Midbrain (tissue), 1 donor: ENCODE measurements around the gene ATP8B2.
A peak's percentile ranks its signal among the peaks of the same experiment; 100 is the strongest.
"Not testable (repeated sequence)": the region's sequence is repeated elsewhere in the genome, so short reads cannot be mapped to it uniquely, and the experiment has no call there.

Experiments
- DNase-seq: peaks from one replicate; lab custom pipeline; 2025; lab: John Stamatoyannopoulos, UW

The ATP8B2 gene, protein sequence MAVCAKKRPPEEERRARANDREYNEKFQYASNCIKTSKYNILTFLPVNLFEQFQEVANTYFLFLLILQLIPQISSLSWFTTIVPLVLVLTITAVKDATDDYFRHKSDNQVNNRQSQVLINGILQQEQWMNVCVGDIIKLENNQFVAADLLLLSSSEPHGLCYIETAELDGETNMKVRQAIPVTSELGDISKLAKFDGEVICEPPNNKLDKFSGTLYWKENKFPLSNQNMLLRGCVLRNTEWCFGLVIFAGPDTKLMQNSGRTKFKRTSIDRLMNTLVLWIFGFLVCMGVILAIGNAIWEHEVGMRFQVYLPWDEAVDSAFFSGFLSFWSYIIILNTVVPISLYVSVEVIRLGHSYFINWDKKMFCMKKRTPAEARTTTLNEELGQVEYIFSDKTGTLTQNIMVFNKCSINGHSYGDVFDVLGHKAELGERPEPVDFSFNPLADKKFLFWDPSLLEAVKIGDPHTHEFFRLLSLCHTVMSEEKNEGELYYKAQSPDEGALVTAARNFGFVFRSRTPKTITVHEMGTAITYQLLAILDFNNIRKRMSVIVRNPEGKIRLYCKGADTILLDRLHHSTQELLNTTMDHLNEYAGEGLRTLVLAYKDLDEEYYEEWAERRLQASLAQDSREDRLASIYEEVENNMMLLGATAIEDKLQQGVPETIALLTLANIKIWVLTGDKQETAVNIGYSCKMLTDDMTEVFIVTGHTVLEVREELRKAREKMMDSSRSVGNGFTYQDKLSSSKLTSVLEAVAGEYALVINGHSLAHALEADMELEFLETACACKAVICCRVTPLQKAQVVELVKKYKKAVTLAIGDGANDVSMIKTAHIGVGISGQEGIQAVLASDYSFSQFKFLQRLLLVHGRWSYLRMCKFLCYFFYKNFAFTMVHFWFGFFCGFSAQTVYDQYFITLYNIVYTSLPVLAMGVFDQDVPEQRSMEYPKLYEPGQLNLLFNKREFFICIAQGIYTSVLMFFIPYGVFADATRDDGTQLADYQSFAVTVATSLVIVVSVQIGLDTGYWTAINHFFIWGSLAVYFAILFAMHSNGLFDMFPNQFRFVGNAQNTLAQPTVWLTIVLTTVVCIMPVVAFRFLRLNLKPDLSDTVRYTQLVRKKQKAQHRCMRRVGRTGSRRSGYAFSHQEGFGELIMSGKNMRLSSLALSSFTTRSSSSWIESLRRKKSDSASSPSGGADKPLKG

DNA sequence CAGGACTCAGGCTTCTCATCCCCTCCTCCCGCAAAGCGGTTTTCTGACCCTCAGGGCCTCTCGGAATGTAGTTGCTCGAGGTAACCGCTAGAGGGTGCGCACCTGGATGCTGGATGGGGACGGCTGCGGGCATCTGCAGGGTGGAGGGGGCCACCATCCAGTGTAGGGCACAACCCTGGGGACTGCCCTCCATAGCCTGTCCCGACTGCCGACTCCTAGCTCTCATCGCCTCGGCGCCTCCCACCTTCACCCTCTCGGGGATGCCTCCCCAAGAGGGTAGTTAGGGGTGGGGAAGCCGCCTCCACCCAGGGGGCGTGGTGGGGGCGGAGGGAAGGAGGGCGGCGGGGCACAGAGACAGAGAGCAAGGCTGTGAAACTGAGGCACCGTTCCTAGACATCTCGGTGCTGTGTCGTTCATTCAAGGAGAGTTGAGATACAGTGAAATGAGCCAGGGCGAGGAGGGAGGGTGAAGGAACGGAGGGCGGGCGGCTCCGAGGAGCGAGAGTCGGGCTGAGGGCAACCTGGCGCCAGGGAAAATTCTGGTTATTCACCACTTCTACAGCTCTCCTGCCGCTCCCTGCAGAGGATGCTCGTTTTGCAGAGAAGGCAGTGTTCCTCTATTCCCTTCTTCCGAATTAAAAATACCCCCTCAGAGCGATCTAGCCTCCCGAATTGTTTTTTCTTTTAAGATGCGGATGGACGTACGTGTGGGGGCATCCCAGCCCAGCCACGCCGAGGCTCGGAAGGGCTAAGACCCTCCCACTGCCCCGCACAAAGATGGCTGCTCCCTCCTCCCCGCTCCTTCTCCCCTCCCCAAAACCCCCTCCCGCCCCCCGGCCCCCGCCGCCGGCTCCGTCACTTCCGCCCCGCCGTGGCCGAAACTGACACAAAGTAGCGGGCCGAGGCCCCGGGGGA lies at the start of gene ATP8B2:
ATP8B2 (plus strand) TSS at position 857 of the 914 bp plus-strand sequence. CDS start 2,617 bp downstream, outside the sequence.
- DNase-seq, result peak; percentile 67

DNA sequence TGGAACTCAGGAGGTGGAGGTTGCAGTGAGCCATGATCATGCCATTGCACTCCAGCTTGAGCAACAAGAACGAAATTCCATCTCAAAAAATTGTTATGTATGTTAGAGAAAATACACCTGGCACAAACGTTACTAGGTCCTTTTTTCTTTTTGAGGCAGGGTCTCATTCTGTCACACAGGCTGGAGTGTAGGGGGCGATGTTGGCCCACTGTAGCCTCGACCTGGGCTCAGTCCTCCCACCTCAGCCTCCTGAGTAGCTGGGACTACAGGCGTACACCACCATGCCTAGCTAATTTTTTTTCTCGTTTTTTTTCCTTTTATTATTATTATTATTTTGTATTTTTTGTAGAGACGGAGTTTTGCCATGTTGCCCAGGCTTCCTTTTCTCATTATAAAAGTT lies 48.5 kb upstream of the ATP8B2 start:
- no peak for DNase-seq

DNA sequence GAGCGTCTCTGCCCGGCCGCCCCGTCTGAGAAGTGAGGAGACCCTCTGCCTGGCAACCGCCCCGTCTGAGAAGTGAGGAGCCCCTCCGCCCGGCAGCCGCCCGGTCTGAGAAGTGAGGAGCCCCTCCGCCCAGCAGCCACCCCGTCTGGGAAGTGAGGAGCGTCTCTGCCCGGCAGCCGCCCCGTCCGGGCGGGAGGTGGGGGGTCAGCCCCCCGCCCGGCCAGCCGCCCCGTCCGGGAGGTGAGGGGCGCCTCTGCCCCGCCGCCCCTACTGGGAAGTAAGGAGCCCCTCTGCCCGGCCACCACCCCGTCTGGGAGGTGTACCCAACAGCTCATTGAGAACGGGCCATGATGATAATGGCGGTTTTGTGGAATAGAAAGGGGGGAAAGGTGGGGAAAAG lies 37.7 kb upstream of the ATP8B2 start:
- DNase-seq, result not testable (repeated sequence)

DNA sequence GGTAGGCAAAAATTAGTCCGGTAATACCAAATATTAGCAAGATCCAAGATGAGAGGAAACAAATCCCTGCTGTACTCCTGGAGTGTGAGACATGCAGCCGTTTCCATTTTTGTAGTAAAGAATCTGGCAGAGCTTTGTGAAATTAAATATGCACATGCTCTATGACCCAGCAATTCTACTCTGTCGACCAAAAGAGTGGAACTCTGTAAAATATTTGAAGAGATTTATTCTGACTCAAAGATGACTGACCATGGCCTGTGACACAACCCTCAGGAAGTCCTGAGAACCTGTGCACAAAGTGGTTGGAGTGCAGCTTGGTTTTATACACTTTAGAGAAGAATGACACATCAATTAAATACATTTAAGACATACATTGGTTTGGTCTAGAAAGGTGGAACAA lies 36.7 kb upstream of the ATP8B2 start:
- no peak for DNase-seq

DNA sequence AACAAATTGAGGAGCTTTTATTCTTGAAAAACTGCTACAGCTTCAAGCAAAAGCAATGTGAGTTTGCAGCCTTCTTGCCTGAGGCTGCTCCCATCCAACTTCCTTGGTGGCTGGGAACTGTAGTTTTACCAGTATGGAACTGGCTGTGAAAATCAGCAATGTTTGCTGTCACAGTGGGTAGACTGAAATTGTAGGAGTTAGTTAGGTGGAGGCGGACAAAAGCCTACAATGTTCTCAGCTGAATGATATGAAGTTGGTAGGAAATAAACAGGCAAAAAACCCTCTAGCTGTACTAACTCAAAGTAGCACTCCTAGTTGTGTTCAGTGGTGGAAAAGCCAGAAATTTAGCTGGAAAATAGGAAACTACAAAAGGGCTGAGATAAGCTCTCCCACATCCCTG lies 34.4 kb upstream of the ATP8B2 start:
- no peak for DNase-seq

DNA sequence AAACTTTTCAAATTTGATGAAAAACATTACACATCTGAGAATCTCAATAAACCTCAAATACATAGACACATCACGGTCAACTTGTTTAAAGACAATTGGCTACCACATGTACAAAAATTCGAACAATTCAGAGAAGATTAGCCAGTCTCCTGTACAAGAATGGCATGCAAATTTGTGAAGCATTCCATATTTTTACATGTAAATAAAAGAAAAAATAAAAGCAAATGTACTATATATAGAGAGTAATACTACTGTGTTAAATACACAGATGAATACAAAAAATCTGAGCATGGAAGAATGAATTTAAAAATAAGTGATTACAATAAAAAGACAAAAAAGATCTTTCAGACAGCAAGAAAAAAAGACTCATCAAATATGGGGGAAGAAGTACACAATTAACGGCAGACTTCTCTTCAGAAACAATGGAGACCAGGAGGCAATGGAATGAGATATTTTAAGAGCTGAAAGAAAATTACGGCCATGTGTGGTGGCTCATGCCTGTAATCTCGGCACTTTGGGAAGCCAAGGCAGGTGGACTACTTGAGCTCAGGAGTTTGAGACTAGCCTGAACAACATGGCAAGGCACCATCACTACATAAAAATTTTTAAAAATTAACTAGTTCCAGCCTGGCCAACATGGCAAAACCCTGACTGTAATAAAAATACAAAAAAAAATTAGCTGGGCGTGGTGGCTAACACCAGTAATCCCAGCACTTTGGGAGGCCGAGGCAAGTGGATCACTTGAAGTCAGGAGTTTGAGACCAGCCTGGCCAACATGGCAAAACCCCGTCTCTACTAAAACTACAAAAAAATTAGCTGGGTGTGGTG lies 29.7 kb upstream of the ATP8B2 start:
- DNase-seq, result no peak

DNA sequence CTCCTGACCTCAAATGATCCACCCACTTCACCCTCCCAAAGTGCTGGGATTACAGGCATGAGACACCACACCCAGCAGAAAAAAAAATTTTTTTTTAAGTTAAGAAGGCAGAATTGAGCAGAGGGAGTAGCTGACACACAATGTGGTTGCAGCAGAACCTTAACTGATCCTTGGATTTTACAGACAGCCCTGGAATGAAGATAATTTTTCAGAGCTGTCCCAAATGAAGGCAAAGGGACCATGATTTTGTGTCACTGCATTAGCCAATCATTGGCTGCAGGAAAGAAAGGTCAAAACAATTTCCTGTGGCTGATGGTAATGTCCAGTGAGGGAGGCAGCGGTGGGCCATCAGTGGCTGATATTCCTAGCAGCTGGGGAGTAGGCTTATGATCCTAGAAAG lies 23.7 kb upstream of the ATP8B2 start:
- DNase-seq, result no peak

DNA sequence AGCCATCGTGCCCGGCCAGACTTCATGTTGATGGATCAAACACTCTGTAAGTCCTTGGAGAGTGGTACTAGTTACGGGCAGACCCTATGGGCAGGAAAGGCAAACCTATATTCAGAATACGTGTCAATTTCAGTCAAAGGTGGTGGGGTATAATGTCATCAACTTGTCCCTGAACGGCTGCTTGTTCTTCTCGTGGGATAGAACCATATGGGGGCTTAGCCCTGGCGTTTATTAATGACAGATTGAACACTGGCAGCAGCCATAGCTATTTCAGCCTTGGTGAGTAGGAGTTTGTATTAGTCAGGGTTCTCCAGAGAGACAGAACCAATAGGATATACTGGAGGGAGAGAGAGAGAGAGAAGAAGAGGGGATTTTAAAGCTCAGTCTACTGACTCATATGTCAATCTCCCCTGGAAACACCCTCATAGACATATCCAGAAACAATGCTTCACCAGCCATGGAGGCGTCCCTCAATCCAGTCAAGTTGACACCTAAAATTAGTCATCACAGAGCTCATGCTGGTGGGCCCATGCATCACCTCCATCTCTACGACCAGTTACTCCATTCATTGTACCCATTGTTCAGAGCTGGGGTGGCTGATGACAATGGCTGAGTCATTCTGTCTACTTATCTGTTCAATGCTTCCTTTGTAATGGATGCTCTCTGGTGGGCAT lies 20.5 kb upstream of the ATP8B2 start:
- no peak for DNase-seq

DNA sequence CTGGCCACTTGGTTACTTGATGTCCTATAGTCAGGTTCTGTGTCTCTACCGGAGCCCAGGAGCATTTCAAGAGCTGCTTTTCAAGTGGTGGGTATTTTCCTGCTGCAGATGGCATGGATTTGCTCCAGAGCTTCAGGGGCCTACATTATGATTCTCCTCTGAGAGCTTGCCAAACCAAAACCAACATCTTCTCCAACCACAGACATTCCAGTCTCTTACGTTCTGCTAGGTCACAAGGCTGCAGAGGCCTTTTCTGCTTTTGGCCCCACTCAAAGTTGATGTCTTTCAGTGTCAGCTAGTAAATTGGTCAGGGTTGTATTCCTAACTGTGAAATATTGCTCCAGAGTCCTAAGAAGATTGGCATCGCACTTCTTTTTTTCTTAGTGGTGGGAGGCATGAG lies 19.2 kb upstream of the ATP8B2 start:
- DNase-seq, result no peak

DNA sequence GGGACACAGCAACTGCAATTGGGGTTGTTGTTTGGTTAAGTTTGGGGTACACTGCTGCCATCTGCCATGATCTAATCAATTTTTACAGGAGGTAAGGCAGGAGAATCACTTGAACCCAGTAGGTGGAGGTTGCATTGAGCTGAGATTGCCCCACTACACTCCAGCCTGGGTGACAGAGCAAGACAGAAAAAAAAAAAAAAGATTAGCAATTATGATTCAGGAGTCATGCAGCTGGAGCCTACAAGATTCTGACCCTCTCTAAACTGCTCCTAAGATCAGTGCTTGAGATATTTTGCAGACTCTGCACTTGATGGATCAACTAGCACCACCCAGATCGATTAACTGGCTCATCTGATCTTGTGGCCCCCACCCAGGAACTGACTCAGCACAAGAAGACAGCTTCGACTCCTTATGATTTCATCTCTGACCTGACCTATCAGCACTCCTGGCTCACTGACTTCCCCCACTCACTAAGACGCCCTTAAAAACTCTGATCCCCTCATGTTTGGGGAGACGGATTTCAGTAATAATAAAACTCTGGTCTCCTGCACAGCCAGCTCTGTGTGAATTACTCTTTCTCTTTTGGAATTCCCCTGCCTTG lies 17.6 kb upstream of the ATP8B2 start:
- DNase-seq, result not testable (repeated sequence)

DNA sequence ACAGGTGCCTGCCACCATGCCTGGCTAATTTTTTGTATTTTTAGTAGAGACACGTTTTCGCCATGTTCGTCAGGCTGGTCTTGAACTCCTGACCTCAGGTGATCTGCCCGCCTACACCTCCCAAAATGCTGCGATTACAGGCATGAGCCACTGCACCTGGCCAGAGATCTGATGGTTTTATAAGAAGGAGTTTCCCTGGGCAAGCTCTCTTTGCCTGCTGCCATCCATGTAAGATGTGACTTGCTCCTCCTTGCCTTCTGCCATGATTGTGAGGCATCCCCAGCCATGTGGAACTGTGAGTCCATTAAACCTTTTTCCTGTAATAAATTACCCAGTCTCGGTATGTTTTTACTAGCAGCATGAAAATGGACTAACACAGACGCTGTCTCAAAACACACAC lies 16.2 kb upstream of the ATP8B2 start:
- DNase-seq, result not testable (repeated sequence)

DNA sequence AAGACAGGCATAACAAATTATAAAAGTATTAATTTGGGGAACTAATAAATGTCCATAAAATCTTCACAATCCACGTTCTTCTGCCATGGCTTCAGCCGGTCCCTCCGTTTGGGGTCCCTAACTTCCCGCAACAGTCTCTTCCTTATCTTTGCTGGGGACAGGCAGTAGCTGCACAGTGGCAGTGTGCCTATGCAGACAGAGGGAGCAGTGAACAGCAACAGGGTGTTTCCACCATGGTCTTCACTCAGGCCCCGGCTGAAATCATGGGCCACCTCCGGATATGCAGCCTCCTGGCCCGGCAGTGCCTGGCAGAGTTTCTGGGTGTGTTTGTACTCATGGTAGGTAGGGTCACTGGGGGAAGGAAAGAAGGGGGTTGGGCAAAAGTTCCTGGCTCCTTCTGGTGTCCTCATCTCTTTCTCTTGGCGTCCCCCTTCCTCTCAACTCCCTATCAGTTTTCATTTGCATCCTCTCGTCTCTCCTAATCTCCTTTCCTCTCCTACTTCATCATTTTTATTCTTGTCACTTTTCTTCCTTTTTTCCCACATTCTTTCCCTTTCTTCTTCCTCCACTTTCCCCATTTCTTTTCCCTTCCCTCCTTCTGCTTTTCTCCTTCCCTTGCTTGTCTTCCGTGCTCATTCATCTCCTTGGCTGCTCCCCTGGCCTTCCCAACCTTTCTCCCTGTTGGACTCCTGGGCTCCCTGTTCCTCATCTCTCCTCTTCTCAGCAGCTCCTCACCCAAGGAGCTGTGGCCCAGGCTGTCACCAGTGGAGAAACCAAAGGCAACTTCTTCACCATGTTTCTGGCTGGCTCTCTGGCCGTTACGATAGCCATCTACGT lies 12.9 kb upstream of the ATP8B2 start:
- DNase-seq, result not testable (repeated sequence)

DNA sequence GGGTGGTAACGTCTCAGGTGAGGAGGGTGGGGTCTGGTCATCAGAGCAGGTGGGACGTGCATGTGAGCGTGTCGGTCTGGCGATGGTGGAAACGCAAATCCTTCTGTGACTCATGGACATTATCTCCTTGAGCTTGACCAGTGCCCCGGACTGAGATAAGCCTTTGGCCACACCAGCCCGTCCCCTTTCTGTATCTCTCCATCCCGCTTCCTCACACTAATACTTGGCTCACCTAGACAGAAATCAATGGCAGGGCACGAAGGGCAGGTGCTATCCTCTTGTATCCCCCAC lies 12.3 kb upstream of the ATP8B2 start:
- no peak for DNase-seq

DNA sequence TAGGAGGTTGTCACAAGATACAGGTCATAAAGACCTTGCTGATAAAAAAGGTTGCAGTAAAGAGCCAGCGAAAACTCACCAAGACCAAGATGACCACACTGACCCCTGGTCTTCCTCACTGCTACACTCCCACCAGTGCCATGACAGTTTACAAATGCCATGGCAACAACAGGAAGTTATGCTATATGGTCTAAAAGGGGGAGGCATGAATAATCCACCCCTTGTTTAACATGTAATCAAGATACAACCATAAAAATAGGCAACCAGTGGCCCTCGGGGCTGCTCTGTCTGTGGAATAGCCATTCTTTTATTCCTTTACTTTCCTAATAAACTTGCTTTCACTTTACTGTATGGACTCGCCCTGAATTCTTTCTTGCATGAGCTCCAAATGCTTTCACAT lies 11.1 kb upstream of the ATP8B2 start:
- not testable (repeated sequence) for DNase-seq

DNA sequence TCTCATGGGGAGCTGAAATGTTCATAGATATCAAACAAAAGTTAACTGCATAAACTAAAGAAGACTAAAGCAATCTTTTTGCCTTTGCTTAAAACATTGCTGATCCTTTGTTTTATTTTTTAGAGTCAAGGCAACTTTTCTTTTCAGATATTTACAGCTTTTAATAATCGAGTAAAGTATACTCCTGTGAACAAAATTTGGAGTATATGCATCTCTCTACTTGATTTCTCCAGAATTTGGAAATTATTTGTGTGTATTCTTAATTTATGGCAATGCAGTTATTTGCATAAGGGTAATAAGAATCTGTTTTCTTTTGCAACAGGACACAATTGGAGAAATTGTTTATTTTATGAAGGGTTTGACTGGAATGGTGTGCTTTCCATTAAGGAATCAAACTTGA lies 8.6 kb upstream of the ATP8B2 start:
- no peak for DNase-seq

DNA sequence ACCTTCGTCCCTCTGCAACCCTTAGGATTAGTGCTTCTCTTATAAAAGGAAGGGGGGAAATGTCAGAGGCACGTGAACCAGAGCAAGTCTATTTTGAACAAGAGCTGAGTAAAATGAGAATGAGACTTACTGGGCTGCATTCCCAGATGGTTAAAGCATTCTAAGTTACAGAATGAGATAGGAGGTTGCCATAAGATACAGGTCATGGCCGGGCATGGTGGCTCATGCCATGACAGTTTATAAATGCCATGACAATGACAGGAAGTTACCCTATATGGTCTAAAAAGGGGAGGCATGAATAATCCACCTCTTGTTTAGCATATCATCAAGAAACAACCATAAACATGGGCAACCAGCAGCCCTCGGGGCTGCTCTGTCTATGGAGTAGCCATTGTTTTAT lies 6.9 kb upstream of the ATP8B2 start:
- DNase-seq, result no peak

DNA sequence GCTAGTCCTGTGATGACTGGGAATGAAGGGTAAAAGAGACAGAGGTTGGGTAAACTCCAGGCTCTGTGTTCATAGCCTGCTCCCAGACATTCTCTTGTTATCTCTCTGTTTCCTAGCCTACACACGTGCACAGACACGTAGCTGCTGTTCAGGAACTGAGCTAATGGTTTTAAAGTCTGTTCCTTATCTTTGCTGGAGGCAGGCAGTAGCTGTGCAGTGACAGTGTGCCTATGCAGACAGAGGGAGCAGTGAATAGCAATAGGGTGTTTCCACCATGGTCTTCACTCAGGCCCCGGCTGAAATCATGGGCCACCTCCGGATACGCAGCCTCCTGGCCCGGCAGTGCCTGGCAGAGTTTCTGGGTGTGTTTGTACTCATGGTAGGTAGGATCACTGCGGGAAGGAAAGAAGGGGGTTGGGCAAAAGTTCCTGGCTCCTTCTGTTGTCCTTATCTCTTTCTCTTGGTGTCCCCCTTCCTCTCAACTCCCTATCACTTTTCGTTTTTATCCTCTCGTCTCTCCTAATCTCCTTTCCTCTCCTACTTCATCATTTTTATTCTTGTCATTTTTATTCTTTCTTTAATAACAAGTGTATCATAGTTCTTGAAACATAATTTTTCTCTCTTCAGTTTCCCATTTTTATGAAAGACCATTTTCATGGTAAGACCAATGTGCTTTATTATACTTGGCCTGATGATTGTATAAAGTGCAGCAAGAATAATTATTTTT lies 4.3 kb upstream of the ATP8B2 start, which contains the start of gene AQP10:
AQP10 (plus strand) TSS at position 212 of the 727 bp plus-strand sequence; CDS start at position 275, 63 bp downstream.
- no peak for DNase-seq

DNA sequence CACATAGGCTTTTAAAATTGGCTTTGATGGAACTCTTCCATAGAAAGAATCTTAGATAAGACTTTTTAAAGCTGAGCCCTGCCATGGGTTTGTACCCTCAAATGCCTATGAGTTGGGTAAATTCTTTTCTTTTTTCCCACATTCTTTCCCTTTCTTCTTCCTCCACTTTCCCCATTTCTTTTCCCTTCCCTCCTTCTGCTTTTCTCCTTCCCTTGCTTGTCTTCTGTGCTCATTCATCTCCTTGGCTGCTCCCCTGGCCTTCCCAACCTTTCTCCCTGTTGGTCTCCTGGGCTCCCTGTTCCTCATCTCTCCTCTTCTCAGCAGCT lies 3.8 kb upstream of the ATP8B2 start:
- DNase-seq, result not testable (repeated sequence)
